K562 (cell line): ENCODE results near the gene CDKN2B-AS1. TPM values are rescaled to one million over a fixed set of nuclear protein-coding genes. Genes with fewer than 3 reads are reported as not detected.

ENCODE experiments used
- YBX1 ChIP-seq: fragments of 450-650 bp; IDR thresholded peaks from 2 replicates; pipeline ENCODE4 v1.7.1; 2016; ENCODE audit warnings: mild to moderate bottlenecking
- ZMIZ1 ChIP-seq, 2 experiments: fragments of 150-350 bp in 1 of 2; IDR thresholded peaks; 2 replicates each; pipeline ENCODE4 v1.6.1; 2012 to 2016; ENCODE audit warnings: low read depth in 2 of 2, low read length in 2 of 2, mild to moderate bottlenecking in 1 of 2, moderate library complexity in 1 of 2
- ZNF511 ChIP-seq: sonication (generic); formaldehyde crosslinking; IDR thresholded peaks from 2 replicates; pipeline ENCODE4 v1.8.0; 2022; ENCODE audit warnings: mild to moderate bottlenecking, missing genetic modification reagents
- polyA plus RNA-seq, 8 experiments: library from polyadenylated mRNA; depleted of rRNA in 4 of 8; stranded (reverse) in 5 of 8; unstranded in 3 of 8; fragments of >200 nt; fragmentation: Nextera tagmentation in 2 of 8; fragmentation: Illumina TruSeq in 1 of 8; extraction: Ambion mirVana in 2 of 8; extraction: Trizol in 1 of 8; gene quantifications; 2 replicates each; pipeline versions ENCODE4 v1.2.1 to v1.2.3, GENCODE V29; 2011 to 2014; ENCODE audit warnings: inconsistent platforms in 1 of 8, missing spikeins in 1 of 8
- total RNA-seq, 7 experiments: library from RNA; depleted of rRNA in 6 of 7; stranded (reverse); fragments of >200 nt in 6 of 7; fragmentation: Illumina TruSeq in 2 of 7; extraction: Trizol in 2 of 7; gene quantifications; 2 replicates each; pipeline versions ENCODE4 v1.2.1 to v1.2.3, GENCODE V29; 2011 to 2021; ENCODE audit warnings: low replicate concordance in 1 of 7
- TF ChIP-seq, protein P1 (sequence below): fragments of 450-650 bp; IDR thresholded peaks from 2 replicates; pipeline ENCODE4 v1.6.1; 2016; ENCODE audit warnings: low read depth, mild to moderate bottlenecking, moderate library complexity

CDKN2B-AS1 gene
- total and polyA plus RNA-seq, 9 of the 15 experiments (the other 6 are each of a cell fraction or from before 2014, with no cell fraction given), result not detected

- no peak for TF ChIP-seq ZMIZ1 (IDR thresholded peaks at IDR 0.05; ENCODE audit: low read depth in 2 of 2, low read length in 2 of 2)
- no peak for TF ChIP-seq YBX1
- TF ChIP-seq, protein P1, sequence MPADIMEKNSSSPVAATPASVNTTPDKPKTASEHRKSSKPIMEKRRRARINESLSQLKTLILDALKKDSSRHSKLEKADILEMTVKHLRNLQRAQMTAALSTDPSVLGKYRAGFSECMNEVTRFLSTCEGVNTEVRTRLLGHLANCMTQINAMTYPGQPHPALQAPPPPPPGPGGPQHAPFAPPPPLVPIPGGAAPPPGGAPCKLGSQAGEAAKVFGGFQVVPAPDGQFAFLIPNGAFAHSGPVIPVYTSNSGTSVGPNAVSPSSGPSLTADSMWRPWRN, result no peak
- TF ChIP-seq ZNF511 (CRISPR knock-in tag), result no peak
- TF ChIP-seq, all 486 proteins: peak for 0
Measured at GRCh38 chr9:22112870-22113821, 118.6 kb downstream of the CDKN2B-AS1 start (continued).
